Osteoblast (primary cell): ENCODE results near the gene NEDD8. TPM values are rescaled to one million over a fixed set of nuclear protein-coding genes. Genes with fewer than 3 reads are reported as not detected.

Experiments used
- DNase-seq: peaks from one replicate; pipeline ENCODE4 v3.0.0; 2011; ENCODE audit warnings: low spot score, mixed read lengths; ENCODE audit not compliant: insufficient read length; ENCODE audit errors: missing footprints
- H2AFZ ChIP-seq: 2 replicates; pipeline ENCODE4 v1.6.0; 2011; ENCODE audit warnings: mild to moderate bottlenecking, low read length
- H3K27ac ChIP-seq: 2 replicates; pipeline ENCODE4 v1.5.1; 2011; ENCODE audit warnings: mild to moderate bottlenecking, low read depth, low read length, moderate library complexity
- H3K27me3 ChIP-seq: 2 replicates; pipeline ENCODE4 v1.6.0; 2012; ENCODE audit warnings: mild to moderate bottlenecking, control low read depth, inconsistent platforms, low read length, moderate library complexity; ENCODE audit not compliant: insufficient read depth
- H3K36me3 ChIP-seq: 2 replicates; pipeline ENCODE4 v1.5.1; 2011; ENCODE audit warnings: mild to moderate bottlenecking, low read length, control low read depth, moderate library complexity; ENCODE audit not compliant: insufficient read depth
- H3K4me1 ChIP-seq: 2 replicates; pipeline ENCODE4 v1.5.1; 2011; ENCODE audit warnings: mild to moderate bottlenecking, low read length, control low read depth, moderate library complexity; ENCODE audit not compliant: insufficient read depth
- H3K4me2 ChIP-seq: 2 replicates; pipeline ENCODE4 v1.6.0; 2011; ENCODE audit warnings: mild to moderate bottlenecking, low read length; ENCODE audit not compliant: insufficient read depth
- H3K4me3 ChIP-seq: fragments of 200-600 bp; sonication (generic); 3 replicates; pipeline ENCODE4 v1.5.1; 2012; ENCODE audit warnings: mild to moderate bottlenecking, low read length, inconsistent platforms; ENCODE audit not compliant: insufficient read depth
- H3K79me2 ChIP-seq: 2 replicates; pipeline ENCODE4 v1.6.0; 2012; ENCODE audit warnings: mild to moderate bottlenecking, low read length, control low read depth, inconsistent platforms; ENCODE audit not compliant: insufficient read depth
- H3K9me3 ChIP-seq: 2 replicates; pipeline ENCODE4 v1.5.1; 2011; ENCODE audit warnings: low read depth, low read length, control low read depth
- H4K20me1 ChIP-seq: 2 replicates; pipeline ENCODE4 v1.6.0; 2012; ENCODE audit warnings: mild to moderate bottlenecking, low read length, control low read depth; ENCODE audit not compliant: insufficient read depth
- CTCF ChIP-seq: IDR thresholded peaks from 2 replicates; pipeline ENCODE4 v1.5.1; 2011; ENCODE audit warnings: mild to moderate bottlenecking, low read depth, low read length, moderate library complexity; ENCODE audit errors: extremely low read depth
- total RNA-seq: library from RNA; depleted of rRNA; stranded (reverse); fragments of >200 nt; gene quantifications from 2 replicates; pipeline ENCODE4 v1.2.3, GENCODE V29; 2012

Gene NEDD8
- total RNA-seq, 1 donor = 69.1 TPM

DNA sequence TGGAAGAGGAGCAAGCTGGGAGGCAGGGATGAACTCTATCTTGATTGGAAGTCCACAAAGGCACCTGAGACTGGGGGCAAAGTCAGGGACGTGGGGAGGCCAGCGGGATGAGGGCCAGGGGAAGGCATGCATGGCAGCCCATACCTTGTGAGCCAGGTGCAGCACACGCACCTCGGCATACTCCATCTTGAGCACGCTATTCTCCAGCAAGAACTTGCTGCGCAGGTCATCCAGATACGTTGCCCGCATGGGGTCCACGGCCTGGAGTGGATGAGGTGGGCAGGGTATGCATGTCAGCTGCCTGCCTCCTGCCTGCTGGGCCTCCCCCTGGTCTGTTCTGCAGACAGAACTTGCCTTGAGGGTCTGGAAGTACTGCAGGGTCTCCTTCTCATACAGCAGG lies 35.3 kb upstream of the NEDD8 start:
- peaks cover 38% of the 10 kb centered on the region for H3K36me3 ChIP-seq
- H3K9me3 ChIP-seq = no peaks in the 10 kb centered on the region
- peaks cover 7% of the 10 kb centered on the region for H3K79me2 ChIP-seq
- H3K27me3 ChIP-seq = no peaks in the 10 kb centered on the region
- H3K4me2 ChIP-seq = no peak overlapping the region
- H3K4me3 ChIP-seq = no peak overlapping the region
- H2AFZ ChIP-seq = no peak overlapping the region
- H3K27ac ChIP-seq = no peak overlapping the region
- DNase-seq = no peak
- H3K4me1 ChIP-seq = peaks cover 6% of the 10 kb centered on the region
- H4K20me1 ChIP-seq = no peaks in the 10 kb centered on the region
- no peak for TF ChIP-seq CTCF

- no peak for TF ChIP-seq CTCF
- no peak for DNase-seq
- peaks cover 38% of the 10 kb centered on the region for H3K36me3 ChIP-seq
- H3K4me2 ChIP-seq = no peak overlapping the region
- H2AFZ ChIP-seq = no peak overlapping the region
- H3K4me1 ChIP-seq = peaks cover under 1% of the 10 kb centered on the region
- no peaks in the 10 kb centered on the region for H4K20me1 ChIP-seq
- H3K79me2 ChIP-seq = peaks cover 5% of the 10 kb centered on the region
- H3K27me3 ChIP-seq = no peaks in the 10 kb centered on the region
- no peaks in the 10 kb centered on the region for H3K9me3 ChIP-seq
- H3K27ac ChIP-seq = no peak overlapping the region
- no peak overlapping the region for H3K4me3 ChIP-seq
Observed at GRCh38 chr14:24266344-24267244, 34.4 kb upstream of the NEDD8 start.

GRCh38 chr14:24264298-24264697 lies 32.1 kb upstream of the NEDD8 start:
- Histone ChIP-seq H3K4me3 (no peak overlapping the region), H3K4me2 (no peak overlapping the region), H3K4me1 (no peaks in the 10 kb centered on the region), H3K27ac (no peak overlapping the region), H3K36me3 (peaks cover 32% of the 10 kb centered on the region), H2AFZ (no peak overlapping the region), H4K20me1 (no peaks in the 10 kb centered on the region), H3K79me2 (no peaks in the 10 kb centered on the region), H3K27me3 (no peaks in the 10 kb centered on the region), H3K9me3 (no peaks in the 10 kb centered on the region)
- TF ChIP-seq CTCF = no peak
- no peak for DNase-seq

DNA sequence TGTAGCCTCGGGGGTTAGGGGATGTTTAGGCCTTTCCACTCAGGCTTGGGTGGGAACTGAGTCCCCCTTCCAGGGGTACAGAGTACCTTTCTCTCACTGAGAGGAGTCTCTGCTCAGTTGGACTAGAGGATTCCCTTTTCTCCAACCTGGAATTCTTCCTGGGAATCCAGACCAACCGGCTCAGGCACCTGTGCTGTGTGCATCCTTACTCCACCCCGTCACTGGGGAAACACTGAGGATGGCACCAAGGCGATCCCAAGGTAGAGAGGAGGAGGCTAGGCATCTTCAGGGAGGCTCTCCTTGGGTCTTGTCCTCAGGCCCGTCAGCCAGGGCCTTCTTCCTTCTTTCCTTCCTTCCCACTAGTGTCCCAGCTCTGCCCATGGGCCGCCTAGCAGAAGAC lies 31.7 kb upstream of the NEDD8 start:
- DNase-seq = no peak
- no peak overlapping the region for H3K4me3 ChIP-seq
- H3K79me2 ChIP-seq = no peaks in the 10 kb centered on the region
- no peak overlapping the region for H3K27ac ChIP-seq
- no peak overlapping the region for H3K4me2 ChIP-seq
- no peak for TF ChIP-seq CTCF
- H4K20me1 ChIP-seq = no peaks in the 10 kb centered on the region
- H3K27me3 ChIP-seq = no peaks in the 10 kb centered on the region
- H3K4me1 ChIP-seq = no peaks in the 10 kb centered on the region
- H3K36me3 ChIP-seq = peaks cover 28% of the 10 kb centered on the region
- H2AFZ ChIP-seq = no peak overlapping the region
- H3K9me3 ChIP-seq = no peaks in the 10 kb centered on the region
